ENCODE results near the gene CDH4.

Gene CDH4

DNA sequence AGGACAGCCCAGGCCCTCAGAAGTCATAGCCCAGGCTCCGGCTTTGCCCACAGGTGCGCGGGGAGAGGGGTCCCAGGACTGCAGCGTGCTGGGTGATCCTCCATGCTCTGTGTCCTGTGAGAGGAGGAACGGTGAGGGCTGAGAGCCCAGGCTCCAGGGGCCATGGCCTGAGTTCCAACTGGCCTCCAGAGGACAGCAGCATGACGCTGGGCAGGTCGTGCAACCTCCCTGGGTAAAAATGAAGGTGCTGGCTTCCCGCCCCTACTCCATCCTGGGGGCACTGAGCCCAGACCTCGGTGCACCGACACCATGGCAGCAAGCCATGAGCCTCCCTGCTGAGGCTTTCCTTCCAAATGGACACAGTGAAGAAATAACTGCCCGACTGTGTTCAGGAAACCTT lies 508.3 kb downstream of the CDH4 start:
- Mint-ChIP-seq H3K27me3 (ENCODE audit: low read depth) (no peaks in the 10 kb centered on the region), H3K9me3 (no peaks in the 10 kb centered on the region), H3K4me1 (ENCODE audit: low read depth) (no peaks in the 10 kb centered on the region), H3K4me3 (no peak overlapping the region), H3K36me3 (ENCODE audit: low read depth) (no peaks in the 10 kb centered on the region), H3K27ac (no peak overlapping the region)
- DNase-seq (ENCODE audit: low spot score), result no peak

DNA sequence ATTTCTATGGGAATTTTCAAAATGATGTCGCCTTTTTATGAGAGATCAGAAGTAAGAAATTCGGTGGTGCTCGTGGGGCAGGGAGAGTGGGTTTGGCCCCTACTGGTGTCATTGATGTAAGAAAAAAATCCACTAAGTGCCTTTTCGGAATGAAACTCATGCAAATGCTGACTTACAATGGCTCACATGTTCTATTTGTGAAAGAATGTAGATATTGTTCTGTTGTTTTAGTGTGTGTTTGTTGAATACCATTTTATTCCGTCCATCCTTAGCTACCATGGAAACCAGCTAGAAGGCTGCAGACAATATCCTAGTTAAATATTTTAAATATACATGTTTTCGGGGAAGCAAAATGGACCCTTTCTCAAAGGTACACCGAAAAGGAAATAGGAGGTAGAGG lies 508.7 kb downstream of the CDH4 start:
- DNase-seq (ENCODE audit: low spot score), result no peak
- Mint-ChIP-seq H3K4me1 (ENCODE audit: low read depth) (no peaks in the 10 kb centered on the region), H3K36me3 (ENCODE audit: low read depth) (no peaks in the 10 kb centered on the region), H3K4me3 (no peak overlapping the region), H3K27me3 (ENCODE audit: low read depth) (no peaks in the 10 kb centered on the region), H3K27ac (no peak overlapping the region), H3K9me3 (no peaks in the 10 kb centered on the region)

DNA sequence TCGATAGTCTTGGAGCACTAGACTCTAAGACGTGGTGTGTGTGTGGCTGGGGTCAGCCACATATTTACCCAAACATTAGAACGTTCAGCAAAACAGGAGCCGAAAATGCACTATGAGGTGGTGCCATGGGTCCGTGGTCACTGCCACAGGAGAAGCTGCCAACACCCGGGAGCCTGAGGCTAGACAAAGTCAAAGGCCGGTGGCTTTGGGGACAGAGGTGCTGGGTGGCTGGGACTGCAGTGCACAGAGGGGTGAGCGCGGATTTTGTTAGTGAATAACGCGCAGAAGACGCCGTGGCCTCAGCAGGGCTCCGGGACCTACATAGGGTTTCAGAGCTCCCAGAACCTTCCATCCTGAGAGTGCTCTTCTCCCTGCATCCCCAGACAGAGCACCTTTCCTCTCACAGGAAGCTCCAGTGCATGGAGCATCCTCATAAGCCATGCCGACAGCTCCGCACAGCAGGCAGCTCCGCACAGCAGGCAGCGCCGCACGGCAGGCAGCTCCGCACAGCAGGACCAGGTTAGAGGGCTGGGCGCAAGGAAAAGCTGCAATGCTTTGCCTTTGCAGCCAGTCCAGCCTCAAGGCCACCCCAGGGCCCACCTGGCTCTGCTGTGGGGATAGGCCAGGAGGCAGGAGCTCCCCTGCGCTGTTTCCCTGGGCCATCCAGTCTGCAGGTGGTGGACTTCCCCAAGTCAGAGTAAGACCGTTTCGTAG lies 509.5 kb downstream of the CDH4 start:
- H3K36me3 Mint-ChIP-seq (ENCODE audit: low read depth), result no peaks in the 10 kb centered on the region
- H3K4me1 Mint-ChIP-seq (ENCODE audit: low read depth), result no peaks in the 10 kb centered on the region
- DNase-seq (ENCODE audit: low spot score), result no peak
- no peaks in the 10 kb centered on the region for H3K27me3 Mint-ChIP-seq (ENCODE audit: low read depth)
- no peaks in the 10 kb centered on the region for H3K9me3 Mint-ChIP-seq
- no peak overlapping the region for H3K4me3 Mint-ChIP-seq
- no peak overlapping the region for H3K27ac Mint-ChIP-seq

DNA sequence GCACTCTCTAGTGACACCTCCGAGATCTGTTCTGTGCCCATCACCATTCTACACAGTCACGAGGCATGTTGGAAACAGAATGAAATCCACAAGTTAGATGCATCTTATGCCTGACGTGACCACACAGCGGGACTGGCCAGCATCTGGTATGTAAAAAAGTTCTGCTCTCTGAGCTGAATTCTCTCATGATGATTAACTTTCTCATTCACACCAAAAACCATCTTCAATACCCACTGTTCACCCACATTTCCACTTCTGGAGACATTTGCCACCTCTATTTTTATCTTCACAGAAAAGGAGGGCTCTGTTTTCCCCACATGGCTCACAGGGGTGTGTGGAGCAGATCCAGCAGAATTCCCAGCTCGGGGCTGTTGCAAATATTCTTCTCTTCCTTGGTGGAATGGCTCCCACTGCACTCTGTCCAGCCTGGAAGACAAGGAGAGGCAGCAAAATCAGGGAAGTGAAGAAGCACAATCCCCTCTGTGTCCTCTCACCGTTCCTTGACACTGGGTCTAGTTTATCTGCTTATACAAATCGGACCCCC lies 510.2 kb downstream of the CDH4 start:
- DNase-seq (ENCODE audit: low spot score), result no peak
- no peak overlapping the region for H3K4me3 Mint-ChIP-seq

DNA sequence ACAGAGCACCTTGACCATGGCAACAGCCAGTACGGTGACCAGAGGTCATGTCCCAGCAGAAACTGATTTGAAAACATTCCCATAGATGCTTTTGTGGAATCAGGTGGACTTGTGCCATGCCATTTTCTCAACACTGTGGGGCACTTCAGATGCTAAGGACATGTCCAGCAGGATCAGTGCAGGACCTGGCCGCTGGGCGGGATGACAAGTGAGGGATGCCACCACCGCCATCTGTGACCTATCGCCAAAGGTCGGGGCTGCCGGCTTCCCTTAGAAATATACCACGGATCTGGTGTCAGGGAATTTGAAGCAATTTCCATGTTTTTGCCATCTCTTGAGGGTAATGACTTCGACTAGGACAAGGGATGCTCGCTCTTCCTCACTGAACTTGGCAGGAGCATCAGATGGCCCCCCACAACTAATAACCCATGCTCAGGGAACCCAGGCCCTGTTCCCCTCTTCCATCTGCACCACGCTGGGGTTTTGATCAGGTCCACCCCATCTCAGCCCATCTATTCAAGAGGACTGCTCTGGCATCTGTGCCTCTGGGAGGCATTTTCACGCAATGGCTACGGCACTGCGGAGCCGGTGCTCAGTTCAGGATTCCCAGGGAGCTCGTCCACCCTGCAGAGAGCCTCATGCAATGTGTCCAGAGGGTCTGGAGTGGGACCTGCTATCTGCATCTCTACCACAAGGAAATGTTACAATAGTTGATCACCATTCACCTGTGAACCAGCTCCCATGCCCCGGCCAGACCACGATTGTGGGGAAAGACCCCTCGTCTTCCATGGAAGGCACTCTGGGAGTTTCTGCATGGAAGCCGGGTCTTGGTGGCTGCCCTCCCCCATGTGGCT lies 511.1 kb downstream of the CDH4 start:
- Mint-ChIP-seq H3K4me3 (no peak overlapping the region), H3K9me3 (no peaks in the 10 kb centered on the region), H3K4me1 (ENCODE audit: low read depth) (no peaks in the 10 kb centered on the region), H3K27ac (no peak overlapping the region), H3K27me3 (ENCODE audit: low read depth) (no peaks in the 10 kb centered on the region), H3K36me3 (ENCODE audit: low read depth) (no peaks in the 10 kb centered on the region)
- DNase-seq (ENCODE audit: low spot score), result no peak

More for the DNA sequence above, 510.2 kb downstream of the CDH4 start:
- H3K9me3 Mint-ChIP-seq, result no peaks in the 10 kb centered on the region
- no peak overlapping the region for H3K27ac Mint-ChIP-seq
- no peaks in the 10 kb centered on the region for H3K36me3 Mint-ChIP-seq (ENCODE audit: low read depth)
- no peaks in the 10 kb centered on the region for H3K4me1 Mint-ChIP-seq (ENCODE audit: low read depth)
- no peaks in the 10 kb centered on the region for H3K27me3 Mint-ChIP-seq (ENCODE audit: low read depth)

DNA sequence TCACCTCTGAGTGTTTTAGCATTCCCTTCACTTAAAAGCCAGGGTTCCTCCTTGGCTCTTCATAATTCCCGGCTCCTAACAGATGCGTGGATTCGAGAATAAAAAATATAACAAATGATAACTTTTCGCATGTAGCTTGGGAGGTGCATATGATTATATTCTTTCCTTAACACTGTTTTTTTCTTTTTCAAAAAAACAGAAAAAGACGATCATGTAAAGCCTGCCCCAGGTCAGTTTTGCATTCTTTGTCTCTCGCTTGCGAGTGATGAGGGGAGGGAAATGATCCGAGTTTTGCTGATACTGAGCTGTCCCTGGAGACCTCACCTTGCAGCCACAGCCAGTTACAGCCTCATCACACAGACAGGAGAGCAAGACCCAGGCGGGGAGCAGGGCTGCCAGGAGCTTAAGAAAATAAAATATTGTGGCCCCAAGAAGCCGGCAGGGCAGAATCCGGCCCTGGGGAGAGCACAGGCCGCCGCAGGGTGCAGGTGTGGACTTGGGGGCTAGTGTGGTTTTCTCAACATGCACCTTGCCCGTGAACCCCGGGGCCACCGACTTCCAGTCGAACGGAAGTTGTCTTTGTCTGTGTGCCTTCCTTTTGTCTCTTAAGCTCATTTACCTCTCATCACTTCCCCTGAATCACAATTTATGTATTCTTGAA lies 511.8 kb downstream of the CDH4 start:
- H3K9me3 Mint-ChIP-seq, result no peaks in the 10 kb centered on the region
- H3K4me3 Mint-ChIP-seq, result no peak overlapping the region
- no peaks in the 10 kb centered on the region for H3K4me1 Mint-ChIP-seq (ENCODE audit: low read depth)
- H3K27ac Mint-ChIP-seq, result no peak overlapping the region
- no peaks in the 10 kb centered on the region for H3K36me3 Mint-ChIP-seq (ENCODE audit: low read depth)
- no peak for DNase-seq (ENCODE audit: low spot score)
- H3K27me3 Mint-ChIP-seq (ENCODE audit: low read depth), result no peaks in the 10 kb centered on the region

DNA sequence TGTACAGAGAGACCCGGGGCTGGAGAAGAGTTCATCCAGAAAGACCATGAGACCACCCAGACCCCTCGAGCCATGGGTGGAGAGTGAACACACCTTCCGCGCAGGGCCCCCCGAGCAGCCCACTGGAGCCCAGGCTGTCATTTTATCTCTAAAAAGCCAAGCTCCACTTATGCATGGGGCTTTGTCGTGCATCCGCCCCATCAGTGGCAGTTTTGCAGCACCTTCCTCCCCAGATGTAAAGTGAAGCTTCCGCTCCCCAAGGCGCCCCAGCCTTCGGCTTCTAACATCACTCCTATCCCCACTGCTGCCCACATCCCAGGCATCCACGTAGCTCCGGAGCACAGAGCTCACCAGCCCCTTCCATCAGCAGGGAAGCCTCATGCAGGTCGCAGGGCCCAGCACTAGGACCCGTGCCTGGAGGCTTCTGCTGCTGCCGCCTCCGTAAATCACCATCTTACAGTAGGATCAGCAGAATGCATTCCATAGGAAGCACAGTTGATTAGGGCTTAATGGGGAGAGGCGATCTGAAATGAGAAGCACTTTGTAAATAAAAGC lies 512.5 kb downstream of the CDH4 start:
- Mint-ChIP-seq H3K4me3 (no peak overlapping the region), H3K36me3 (ENCODE audit: low read depth) (no peaks in the 10 kb centered on the region), H3K27ac (no peak overlapping the region), H3K9me3 (no peaks in the 10 kb centered on the region), H3K4me1 (ENCODE audit: low read depth) (no peaks in the 10 kb centered on the region), H3K27me3 (ENCODE audit: low read depth) (no peaks in the 10 kb centered on the region)
- DNase-seq (ENCODE audit: low spot score), result no peak

DNA sequence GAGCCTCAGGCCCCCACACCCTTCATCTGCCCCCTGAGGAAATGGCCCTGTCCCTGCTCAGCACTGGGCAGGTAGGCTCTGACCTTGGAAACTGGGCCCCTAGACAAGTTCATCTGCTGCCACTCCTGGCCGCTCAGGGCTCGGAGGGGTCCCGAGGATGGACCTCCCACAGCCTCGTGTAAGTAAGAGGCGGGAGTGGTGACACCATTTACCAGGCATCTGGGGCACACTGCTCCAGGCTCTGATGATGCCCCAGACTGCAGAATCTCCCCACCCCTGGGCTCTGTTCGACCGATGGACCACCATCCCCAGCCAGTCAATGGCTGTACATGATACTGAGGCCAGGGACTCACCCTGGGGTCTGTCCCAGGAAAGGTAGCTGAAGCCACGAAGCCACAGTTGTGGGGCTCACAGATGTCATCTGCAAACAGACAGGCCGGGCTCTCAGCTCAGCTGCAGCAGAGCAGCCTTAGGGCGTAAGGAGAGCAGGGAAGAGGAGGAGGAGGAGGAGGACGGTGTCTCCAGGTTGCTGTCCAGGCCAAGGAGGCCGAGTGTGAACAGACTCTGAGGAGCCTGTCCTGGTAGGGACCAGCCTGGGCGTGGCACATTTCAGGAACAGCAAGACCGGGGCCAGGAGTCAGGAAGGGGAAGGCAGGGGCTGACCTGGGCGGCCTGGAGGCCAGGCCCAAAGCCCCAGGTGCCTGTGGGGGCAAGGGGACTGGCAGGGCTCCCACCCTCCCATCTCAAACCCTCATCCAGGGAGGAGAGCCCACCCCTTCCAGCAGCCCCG lies 513.2 kb downstream of the CDH4 start:
- DNase-seq (ENCODE audit: low spot score), result no peak
- no peak overlapping the region for H3K4me3 Mint-ChIP-seq

DNA sequence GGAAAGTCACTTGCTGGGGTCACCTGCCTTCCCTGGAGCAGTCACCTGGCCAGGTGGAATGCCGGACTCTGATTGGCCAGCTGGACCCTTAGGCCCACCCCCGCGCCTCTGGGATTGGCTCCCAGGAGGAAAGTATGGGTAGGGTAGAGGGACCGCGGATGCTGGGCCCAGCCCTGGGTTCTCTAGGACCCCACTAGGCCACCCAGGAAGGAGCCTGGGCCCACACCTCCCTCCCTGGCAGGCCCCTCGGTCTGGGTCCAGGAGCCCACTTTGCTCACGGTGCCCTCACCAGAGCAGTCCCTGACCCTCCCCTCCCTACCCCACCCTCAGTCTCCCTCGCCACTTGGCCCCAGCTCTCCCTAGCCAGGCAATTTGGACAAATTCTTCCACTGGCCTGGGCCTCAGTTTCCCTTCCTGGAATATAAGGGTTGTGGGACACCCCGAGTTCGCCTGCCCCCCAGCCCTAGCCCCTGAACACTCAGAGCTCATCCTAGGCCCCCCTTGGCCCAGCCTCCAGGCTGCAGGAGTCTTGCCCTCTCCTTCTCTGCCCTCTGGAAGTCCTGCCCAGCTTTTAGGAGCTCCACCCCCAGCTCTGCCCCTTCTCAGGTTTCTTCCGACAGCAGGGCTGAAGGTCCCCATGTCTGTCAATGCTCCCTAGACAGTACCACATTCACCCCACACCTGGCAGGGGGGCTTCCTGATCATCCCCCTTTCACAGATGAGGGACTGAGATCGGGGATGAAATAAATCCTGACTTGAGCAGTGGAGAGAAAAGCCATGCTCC lies 514.0 kb downstream of the CDH4 start:
- Mint-ChIP-seq H3K27me3 (ENCODE audit: low read depth) (no peaks in the 10 kb centered on the region), H3K27ac (no peak overlapping the region), H3K9me3 (no peaks in the 10 kb centered on the region), H3K36me3 (ENCODE audit: low read depth) (no peaks in the 10 kb centered on the region), H3K4me1 (ENCODE audit: low read depth) (no peaks in the 10 kb centered on the region), H3K4me3 (no peak overlapping the region)
- DNase-seq (ENCODE audit: low spot score), result no peak

More for the DNA sequence above, 513.2 kb downstream of the CDH4 start:
- no peaks in the 10 kb centered on the region for H3K9me3 Mint-ChIP-seq
- H3K36me3 Mint-ChIP-seq (ENCODE audit: low read depth), result no peaks in the 10 kb centered on the region
- no peak overlapping the region for H3K27ac Mint-ChIP-seq
- H3K27me3 Mint-ChIP-seq (ENCODE audit: low read depth), result no peaks in the 10 kb centered on the region
- H3K4me1 Mint-ChIP-seq (ENCODE audit: low read depth), result no peaks in the 10 kb centered on the region

DNA sequence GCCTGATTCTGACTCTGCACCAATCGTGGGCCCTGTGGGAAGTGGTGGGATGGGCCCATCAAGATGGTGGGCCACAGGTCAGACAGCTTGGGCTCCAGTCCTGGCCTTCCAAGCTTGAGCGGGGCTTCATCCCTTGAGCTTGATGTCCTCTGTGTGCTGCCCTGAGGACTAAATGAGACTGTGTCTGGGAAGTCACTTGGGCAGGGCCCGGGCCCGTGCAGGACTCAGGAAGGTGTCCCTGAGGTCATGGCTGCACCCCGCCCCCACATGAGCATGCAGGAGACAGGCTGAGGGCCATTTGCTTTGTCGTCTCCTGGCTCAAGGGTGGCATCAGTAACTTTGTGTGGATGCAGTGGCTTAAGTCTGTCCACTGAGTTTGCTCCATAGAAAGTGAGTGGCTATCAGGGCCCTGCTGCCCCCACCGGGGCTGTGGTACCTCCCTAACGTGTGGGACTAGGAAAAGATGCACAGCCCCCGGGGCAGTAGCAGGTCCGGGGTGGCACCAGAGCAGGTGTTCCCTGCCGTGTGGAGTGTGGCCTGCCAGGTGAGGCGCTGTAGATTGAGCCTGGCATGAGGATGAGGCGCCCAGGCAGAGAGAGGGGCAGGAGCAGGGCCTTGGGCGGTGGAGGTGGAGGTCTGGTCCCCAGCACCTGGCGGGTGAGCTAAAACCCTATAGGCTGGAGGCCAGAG lies 515.0 kb downstream of the CDH4 start:
- Mint-ChIP-seq H3K27ac (no peak overlapping the region), H3K4me1 (ENCODE audit: low read depth) (no peaks in the 10 kb centered on the region), H3K36me3 (ENCODE audit: low read depth) (no peaks in the 10 kb centered on the region), H3K9me3 (no peaks in the 10 kb centered on the region), H3K4me3 (no peak overlapping the region), H3K27me3 (ENCODE audit: low read depth) (no peaks in the 10 kb centered on the region)
- no peak for DNase-seq (ENCODE audit: low spot score)

DNA sequence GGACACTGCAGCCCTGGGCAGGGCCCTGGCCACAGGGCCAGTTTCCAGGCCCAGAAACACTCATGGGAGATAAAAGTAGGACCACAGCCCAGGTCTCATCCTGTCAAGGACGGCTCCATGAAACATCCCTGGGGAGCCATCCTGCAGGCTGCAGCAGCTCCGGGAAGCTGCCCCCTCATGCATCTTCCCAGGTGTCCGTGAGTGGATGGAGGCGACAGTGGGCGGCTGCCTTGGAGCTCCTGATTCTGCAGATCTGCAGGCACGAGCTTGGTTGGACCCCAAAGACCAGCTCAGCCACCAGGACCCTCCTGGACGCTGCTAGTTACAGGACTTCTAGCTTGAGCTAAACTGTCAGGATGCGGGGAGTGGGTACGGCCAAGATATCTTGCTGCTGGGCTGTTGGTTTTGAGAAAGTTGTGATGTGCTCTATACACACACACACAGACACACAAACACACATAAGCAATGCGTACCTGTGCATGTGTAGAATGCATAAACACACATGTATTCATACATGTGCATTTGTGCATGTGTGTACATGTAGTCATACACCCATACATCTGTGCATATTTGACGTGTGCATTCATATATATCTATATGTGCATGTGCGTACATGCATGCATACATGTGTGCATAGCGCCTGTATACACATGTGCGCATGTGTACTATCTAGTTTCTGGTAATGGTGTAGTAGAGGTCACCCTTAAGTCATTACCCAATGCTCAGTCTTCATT lies 515.9 kb downstream of the CDH4 start:
- Mint-ChIP-seq H3K4me3 (no peak overlapping the region), H3K27me3 (ENCODE audit: low read depth) (no peaks in the 10 kb centered on the region), H3K4me1 (ENCODE audit: low read depth) (no peaks in the 10 kb centered on the region), H3K9me3 (no peaks in the 10 kb centered on the region), H3K36me3 (ENCODE audit: low read depth) (no peaks in the 10 kb centered on the region), H3K27ac (no peak overlapping the region)
- no peak for DNase-seq (ENCODE audit: low spot score)
